ENCODE measurements around the gene NUTM1. TPM values are rescaled to one million over a fixed set of nuclear protein-coding genes. Genes with fewer than 3 reads are reported as not detected.

Gene NUTM1
- total RNA-seq, 3 donors from 2014 or later: not detected

GRCh38 chr15:34353627-34354026 lies 10.5 kb downstream of the NUTM1 start:
- DNase-seq (ENCODE audit: low spot score in 2 of 2): no peak
- no peaks in the 10 kb centered on the region for H3K27me3 ChIP-seq
- H3K4me3 ChIP-seq: no peak overlapping the region
- intact Hi-C loops (cut with DNase I; ENCODE audit: low total_unique reads): no loop called here
- no peaks in the 10 kb centered on the region for H3K4me1 ChIP-seq
- H3K9me3 ChIP-seq: no peaks in the 10 kb centered on the region
- TF ChIP-seq, protein P1, sequence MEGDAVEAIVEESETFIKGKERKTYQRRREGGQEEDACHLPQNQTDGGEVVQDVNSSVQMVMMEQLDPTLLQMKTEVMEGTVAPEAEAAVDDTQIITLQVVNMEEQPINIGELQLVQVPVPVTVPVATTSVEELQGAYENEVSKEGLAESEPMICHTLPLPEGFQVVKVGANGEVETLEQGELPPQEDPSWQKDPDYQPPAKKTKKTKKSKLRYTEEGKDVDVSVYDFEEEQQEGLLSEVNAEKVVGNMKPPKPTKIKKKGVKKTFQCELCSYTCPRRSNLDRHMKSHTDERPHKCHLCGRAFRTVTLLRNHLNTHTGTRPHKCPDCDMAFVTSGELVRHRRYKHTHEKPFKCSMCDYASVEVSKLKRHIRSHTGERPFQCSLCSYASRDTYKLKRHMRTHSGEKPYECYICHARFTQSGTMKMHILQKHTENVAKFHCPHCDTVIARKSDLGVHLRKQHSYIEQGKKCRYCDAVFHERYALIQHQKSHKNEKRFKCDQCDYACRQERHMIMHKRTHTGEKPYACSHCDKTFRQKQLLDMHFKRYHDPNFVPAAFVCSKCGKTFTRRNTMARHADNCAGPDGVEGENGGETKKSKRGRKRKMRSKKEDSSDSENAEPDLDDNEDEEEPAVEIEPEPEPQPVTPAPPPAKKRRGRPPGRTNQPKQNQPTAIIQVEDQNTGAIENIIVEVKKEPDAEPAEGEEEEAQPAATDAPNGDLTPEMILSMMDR (IDR thresholded peaks at IDR 0.05): no peak
- H3K36me3 ChIP-seq: no peaks in the 10 kb centered on the region
- no peak overlapping the region for H3K27ac ChIP-seq

DNA sequence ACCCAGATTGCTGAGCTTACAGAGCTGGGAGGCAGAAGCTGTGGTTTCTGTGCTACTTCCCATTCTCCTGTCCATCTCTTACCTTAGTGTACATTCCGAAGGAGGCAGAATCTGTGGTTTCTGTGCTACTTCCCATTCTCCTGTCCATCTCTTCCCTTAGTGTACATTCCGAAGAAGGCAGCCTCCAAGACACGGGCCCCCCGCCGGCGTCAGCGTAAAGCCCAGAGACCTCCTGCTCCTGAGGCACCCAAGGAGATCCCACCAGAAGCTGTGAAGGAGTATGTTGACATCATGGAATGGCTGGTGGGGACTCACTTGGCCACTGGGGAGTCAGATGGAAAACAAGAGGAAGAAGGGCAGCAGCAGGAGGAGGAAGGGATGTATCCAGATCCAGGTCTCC lies 11.2 kb downstream of the NUTM1 start:
- intact Hi-C loops (cut with DNase I; ENCODE audit: low total_unique reads): no loop called here
- Histone ChIP-seq H3K9me3 (no peaks in the 10 kb centered on the region), H3K36me3 (no peaks in the 10 kb centered on the region), H3K27ac (no peak overlapping the region), H3K4me1 (no peaks in the 10 kb centered on the region), H3K4me3 (no peak overlapping the region), H3K27me3 (no peaks in the 10 kb centered on the region)
- TF ChIP-seq, protein P1 (IDR thresholded peaks at IDR 0.05): no peak
- TF ChIP-seq POLR2AphosphoS5 (IDR thresholded peaks at IDR 0.05) (no peak), POLR2A (IDR thresholded peaks at IDR 0.05) (no peak)
- no peak for DNase-seq (ENCODE audit: low spot score in 2 of 2)

GRCh38 chr15:34355241-34355640 lies 12.1 kb downstream of the NUTM1 start:
- intact Hi-C loops (cut with DNase I; ENCODE audit: low total_unique reads): no loop called here
- DNase-seq (ENCODE audit: low spot score in 2 of 2): no peak

DNA sequence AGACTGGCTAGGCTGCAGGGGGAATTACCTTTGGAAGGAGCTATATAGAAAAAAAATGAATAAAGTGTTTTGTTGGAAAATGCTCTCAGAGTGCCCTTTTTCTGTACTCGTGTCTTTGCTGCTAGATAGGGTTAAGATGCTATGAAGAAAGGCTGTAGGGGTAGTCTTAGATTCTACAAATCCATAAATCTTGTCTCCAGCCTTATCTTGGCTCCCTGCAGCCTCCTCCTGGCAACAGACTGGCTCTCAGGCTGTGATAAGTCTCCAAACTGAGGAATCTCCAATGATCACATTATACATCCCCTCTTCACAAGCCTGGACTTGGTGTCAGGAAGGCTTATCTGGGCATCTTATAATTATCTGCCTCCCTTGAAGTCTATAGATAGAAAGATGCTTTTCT lies 14.5 kb downstream of the NUTM1 start:
- Histone ChIP-seq H3K27me3 (no peaks in the 10 kb centered on the region), H3K27ac (no peak overlapping the region), H3K9me3 (no peaks in the 10 kb centered on the region), H3K36me3 (no peaks in the 10 kb centered on the region), H3K4me3 (no peak overlapping the region), H3K4me1 (no peaks in the 10 kb centered on the region)
- no peak for TF ChIP-seq POLR2A (IDR thresholded peaks at IDR 0.05)
- TF ChIP-seq, protein P1 (IDR thresholded peaks at IDR 0.05): no peak
- no peak for TF ChIP-seq POLR2AphosphoS5 (IDR thresholded peaks at IDR 0.05)
- DNase-seq (ENCODE audit: low spot score in 2 of 2): no peak
- intact Hi-C loops (cut with DNase I; ENCODE audit: low total_unique reads): no loop called here

More at GRCh38 chr15:34355241-34355640, 12.1 kb downstream of the NUTM1 start:
- H3K27me3 ChIP-seq: no peaks in the 10 kb centered on the region
- H3K36me3 ChIP-seq: no peaks in the 10 kb centered on the region
- no peak overlapping the region for H3K4me3 ChIP-seq
- no peaks in the 10 kb centered on the region for H3K4me1 ChIP-seq
- TF ChIP-seq POLR2A (IDR thresholded peaks at IDR 0.05) (no peak), POLR2AphosphoS5 (IDR thresholded peaks at IDR 0.05) (no peak)
- TF ChIP-seq, protein P1 (IDR thresholded peaks at IDR 0.05): no peak
- no peaks in the 10 kb centered on the region for H3K9me3 ChIP-seq
- H3K27ac ChIP-seq: no peak overlapping the region

- Histone ChIP-seq H3K27me3 (no peaks in the 10 kb centered on the region), H3K4me1 (no peaks in the 10 kb centered on the region), H3K9me3 (no peaks in the 10 kb centered on the region), H3K27ac (no peak overlapping the region), H3K4me3 (no peak overlapping the region), H3K36me3 (no peaks in the 10 kb centered on the region)
- intact Hi-C loops (cut with DNase I; ENCODE audit: low total_unique reads): no loop called here
- TF ChIP-seq, protein P1 (IDR thresholded peaks at IDR 0.05): no peak
- no peak for TF ChIP-seq POLR2A (IDR thresholded peaks at IDR 0.05)
- TF ChIP-seq POLR2AphosphoS5 (IDR thresholded peaks at IDR 0.05): no peak
- no peak for DNase-seq (ENCODE audit: low spot score in 2 of 2)
Measured at GRCh38 chr15:34358367-34358766, 15.3 kb downstream of the NUTM1 start.
